Epithelial cell of proximal tubule (primary cell): ENCODE data around the gene DGKZ. TPM values are rescaled to one million over a fixed set of nuclear protein-coding genes. Genes with fewer than 3 reads are reported as not detected.

Experiments used
- DNase-seq: peaks from one replicate; pipeline ENCODE4 v3.0.0-alpha.2; 2011; ENCODE audit warnings: low read depth
- H3K4me3 ChIP-seq: 2 replicates; pipeline ENCODE4 v1.5.1; 2011; ENCODE audit warnings: low read depth, mild to moderate bottlenecking, low read length
- CTCF ChIP-seq: conservative IDR thresholded peaks from 2 replicates; pipeline ENCODE4 v1.5.1; 2012; ENCODE audit warnings: low read depth, mild to moderate bottlenecking, low read length
- total RNA-seq: library from RNA; depleted of rRNA; stranded (reverse); fragments of >200 nt; gene quantifications from 2 replicates; pipeline ENCODE4 v1.2.3, GENCODE V29; 2015

DGKZ gene
- total RNA-seq, 1 donor from 2014 or later = 41.1 TPM

GRCh38 chr11:46381819-46382645, 34.8 kb downstream of the DGKZ start:
- peak overlapping the region; percentile 50 for H3K4me3 ChIP-seq
- DNase-seq = no peak
- no peak for TF ChIP-seq CTCF

GRCh38 chr11:46382646-46383403, 35.6 kb downstream of the DGKZ start:
- H3K4me3 ChIP-seq = peak overlapping the region; percentile 50
- DNase-seq = no peak
- peak; percentile 71 for TF ChIP-seq CTCF

GRCh38 chr11:46383404-46383758, 36.1 kb downstream of the DGKZ start:
- no peak overlapping the region for H3K4me3 ChIP-seq
- no peak for TF ChIP-seq CTCF
- no peak for DNase-seq

- DNase-seq = no peak
- H3K4me3 ChIP-seq = no peak overlapping the region
- no peak for TF ChIP-seq CTCF
Observed at GRCh38 chr11:46383974-46384701, 36.9 kb downstream of the DGKZ start.

- no peak overlapping the region for H3K4me3 ChIP-seq
- TF ChIP-seq CTCF = no peak
- no peak for DNase-seq
Observed at GRCh38 chr11:46385169-46386004, 38.1 kb downstream of the DGKZ start.

- no peak for TF ChIP-seq CTCF
- no peak for DNase-seq
- H3K4me3 ChIP-seq = no peak overlapping the region
Observed at GRCh38 chr11:46386005-46386578, 38.8 kb downstream of the DGKZ start.
